SK-N-SH (cell line): Measurements from ENCODE around the gene MARK4. TPM values are rescaled to one million over a fixed set of nuclear protein-coding genes. Genes with fewer than 3 reads are reported as not detected.

Experiments
- CTCF ChIA-PET: fragments of 300-600, 350-600 bp; formaldehyde crosslinking; extraction: SDS; loops from one replicate; lab custom pipeline; 2021; lab: Yijun Ruan, JAX
- POLR2A ChIA-PET: fragments of 350-600 bp; sonication (Branson Sonifier 250); formaldehyde crosslinking; extraction: SDS; loops from one replicate; lab custom pipeline; 2020; ENCODE audit warnings: antibody characterized with exemption, inconsistent platforms; lab: Yijun Ruan, JAX
- DNase-seq: peaks from one replicate; pipeline ENCODE4 v3.0.0; 2012
- H2AFZ ChIP-seq: fragments of 200-600 bp; sonication (generic); 2 replicates; pipeline ENCODE4 v1.8.1; 2016; ENCODE audit warnings: antibody characterized with exemption, mild to moderate bottlenecking, low read depth
- H3F3A ChIP-seq: fragments of 200-600 bp; sonication (generic); replicated peaks from 2 replicates; pipeline ENCODE3; 2016; ENCODE audit warnings: antibody characterized with exemption, mild to moderate bottlenecking; ENCODE audit not compliant: insufficient read depth
- H3K27ac ChIP-seq, 2 experiments: fragments of 200-500 bp in 1 of 2; fragments of 200-600 bp in 1 of 2; sonication (Bioruptor generic) in 1 of 2; sonication (generic), shearing (Covaris generic) in 1 of 2; 2 replicates each; pipeline versions ENCODE4 v1.5.1 to v1.6.1; 2014 to 2016; ENCODE audit warnings: low read depth in 2 of 2, inconsistent platforms in 1 of 2, low read length in 1 of 2, mild to moderate bottlenecking in 1 of 2, mixed read lengths in 1 of 2
- H3K27me3 ChIP-seq: fragments of 200-600 bp; sonication (generic), shearing (Covaris generic); 2 replicates; pipeline ENCODE4 v1.6.1; 2016; ENCODE audit warnings: mixed run types; ENCODE audit not compliant: insufficient read depth
- H3K36me3 ChIP-seq, 2 experiments: fragments of 200-500 bp in 1 of 2; fragments of 200-600 bp in 1 of 2; sonication (Bioruptor generic) in 1 of 2; sonication (generic) in 1 of 2; replicated peaks in 1 of 2; 2 replicates each; pipeline versions ENCODE3 to v1.5.1; 2014 to 2016; ENCODE audit warnings: low read length in 1 of 2, mild to moderate bottlenecking in 1 of 2; ENCODE audit not compliant: insufficient read depth in 2 of 2, control insufficient read depth in 1 of 2
- H3K4me1 ChIP-seq, 2 experiments: fragments of 200-500 bp in 1 of 2; fragments of 200-600 bp in 1 of 2; sonication (Bioruptor generic) in 1 of 2; sonication (generic), shearing (Covaris generic) in 1 of 2; 2 replicates each; pipeline versions ENCODE4 v1.5.1 to v1.6.1; 2014 to 2016; ENCODE audit warnings: low read depth in 1 of 2, low read length in 1 of 2, mixed run types in 1 of 2; ENCODE audit not compliant: insufficient read depth in 2 of 2, control insufficient read depth in 1 of 2
- H3K4me2 ChIP-seq: fragments of 200-600 bp; sonication (generic), shearing (Covaris generic); 2 replicates; pipeline ENCODE4 v1.6.1; 2017; ENCODE audit warnings: mixed run types
- H3K4me3 ChIP-seq, 2 experiments: fragments of 200-500 bp in 1 of 2; fragments of 200-600 bp in 1 of 2; sonication (Bioruptor generic) in 1 of 2; sonication (generic), shearing (Covaris generic) in 1 of 2; 2 replicates each; pipeline versions ENCODE4 v1.5.1 to v1.8.1; 2014 to 2016; ENCODE audit warnings: low read depth in 2 of 2, inconsistent platforms in 1 of 2, low read length in 1 of 2, mild to moderate bottlenecking in 1 of 2, mixed read lengths in 1 of 2, moderate library complexity in 1 of 2
- H3K79me2 ChIP-seq: fragments of 200-600 bp; sonication (generic); 2 replicates; pipeline ENCODE4 v1.8.1; 2017; ENCODE audit warnings: mild to moderate bottlenecking; ENCODE audit not compliant: insufficient read depth
- H3K9ac ChIP-seq: fragments of 200-600 bp; sonication (generic); 2 replicates; pipeline ENCODE4 v1.6.1; 2017; ENCODE audit warnings: mixed run types
- H3K9me2 ChIP-seq: fragments of 200-600 bp; sonication (generic); 2 replicates; pipeline ENCODE4 v1.6.1; 2017; ENCODE audit warnings: mixed run types
- H3K9me3 ChIP-seq: fragments of 200-600 bp; sonication (generic); 2 replicates; pipeline ENCODE4 v1.6.1; 2017; ENCODE audit warnings: mixed run types, mild to moderate bottlenecking, moderate library complexity
- H4K20me1 ChIP-seq: fragments of 200-600 bp; sonication (generic); 2 replicates; pipeline ENCODE4 v1.6.1; 2017; ENCODE audit warnings: mild to moderate bottlenecking, mixed run types; ENCODE audit not compliant: insufficient read depth
- ELF1 ChIP-seq: IDR thresholded peaks from 2 replicates; pipeline ENCODE4 v1.4.0; 2012
- EZH2phosphoT487 ChIP-seq: fragments of 200-600 bp; sonication (generic); IDR thresholded peaks from 2 replicates; pipeline ENCODE4 v1.6.1; 2017; ENCODE audit warnings: low read depth, mixed run types, mild to moderate bottlenecking, antibody characterized with exemption, moderate library complexity, borderline replicate concordance
- JUND ChIP-seq: IDR thresholded peaks from 2 replicates; pipeline ENCODE4 v1.4.0; 2012
- NFIC ChIP-seq: IDR thresholded peaks from 2 replicates; pipeline ENCODE4 v1.4.0; 2012; ENCODE audit warnings: borderline replicate concordance
- RFX5 ChIP-seq: IDR thresholded peaks from 2 replicates; pipeline ENCODE4 v1.6.1; 2012; ENCODE audit warnings: mild to moderate bottlenecking, improper control_type of control experiment, low read length
- WGBS: methylation state at CpG from one replicate; pipeline ENCODE4 v1.1.6; 2017; ENCODE audit warnings: low lambda C conversion rate; 5-methylcytosine and 5-hydroxymethylcytosine counted together
- polyA plus RNA-seq, 3 experiments: library from polyadenylated mRNA; depleted of rRNA; stranded (reverse); fragments of >200 nt; gene quantifications; 2 replicates each; pipeline ENCODE4 v1.2.3, GENCODE V29; 2012
- TF ChIP-seq, protein P1 (sequence below): IDR thresholded peaks from 2 replicates; pipeline ENCODE4 v1.6.1; 2012; ENCODE audit warnings: mild to moderate bottlenecking, low read depth, low read length, moderate library complexity
- TF ChIP-seq, protein P2 (sequence below): fragments of 200-600 bp; sonication (generic); IDR thresholded peaks from 2 replicates; pipeline ENCODE4 v1.6.1; 2017; ENCODE audit warnings: antibody characterized with exemption, mild to moderate bottlenecking, moderate library complexity
- TF ChIP-seq, protein P3 (sequence below): fragments of 150-350 bp; IDR thresholded peaks from 2 replicates; pipeline ENCODE4 v1.6.1; 2017; ENCODE audit warnings: antibody characterized with exemption, low read length, low read depth, borderline replicate concordance
- TF ChIP-seq, protein P4 (sequence below): IDR thresholded peaks from 2 replicates; pipeline ENCODE4; 2012

Gene MARK4
- polyA plus RNA-seq, 1 of the 3 experiments (the other 2 are of a cell fraction) = 16.3 TPM

DNA sequence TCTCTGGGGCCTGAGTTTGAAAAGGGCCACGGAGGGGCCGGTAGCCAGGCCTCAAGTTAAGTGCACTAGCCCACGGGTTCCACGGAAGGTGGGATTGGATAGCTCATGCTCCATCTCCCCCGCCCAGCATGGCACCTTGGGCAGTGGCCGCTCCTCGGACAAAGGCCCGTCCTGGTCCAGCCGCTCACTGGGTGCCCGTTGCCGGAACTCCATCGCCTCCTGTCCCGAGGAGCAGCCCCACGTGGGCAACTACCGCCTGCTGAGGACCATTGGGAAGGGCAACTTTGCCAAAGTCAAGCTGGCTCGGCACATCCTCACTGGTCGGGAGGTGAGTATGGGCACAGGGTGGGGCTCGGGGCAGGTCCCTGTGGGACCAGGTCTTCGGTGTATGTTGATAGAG is 7.8 kb downstream of the MARK4 start (continued):
- TF ChIP-seq, protein P1, sequence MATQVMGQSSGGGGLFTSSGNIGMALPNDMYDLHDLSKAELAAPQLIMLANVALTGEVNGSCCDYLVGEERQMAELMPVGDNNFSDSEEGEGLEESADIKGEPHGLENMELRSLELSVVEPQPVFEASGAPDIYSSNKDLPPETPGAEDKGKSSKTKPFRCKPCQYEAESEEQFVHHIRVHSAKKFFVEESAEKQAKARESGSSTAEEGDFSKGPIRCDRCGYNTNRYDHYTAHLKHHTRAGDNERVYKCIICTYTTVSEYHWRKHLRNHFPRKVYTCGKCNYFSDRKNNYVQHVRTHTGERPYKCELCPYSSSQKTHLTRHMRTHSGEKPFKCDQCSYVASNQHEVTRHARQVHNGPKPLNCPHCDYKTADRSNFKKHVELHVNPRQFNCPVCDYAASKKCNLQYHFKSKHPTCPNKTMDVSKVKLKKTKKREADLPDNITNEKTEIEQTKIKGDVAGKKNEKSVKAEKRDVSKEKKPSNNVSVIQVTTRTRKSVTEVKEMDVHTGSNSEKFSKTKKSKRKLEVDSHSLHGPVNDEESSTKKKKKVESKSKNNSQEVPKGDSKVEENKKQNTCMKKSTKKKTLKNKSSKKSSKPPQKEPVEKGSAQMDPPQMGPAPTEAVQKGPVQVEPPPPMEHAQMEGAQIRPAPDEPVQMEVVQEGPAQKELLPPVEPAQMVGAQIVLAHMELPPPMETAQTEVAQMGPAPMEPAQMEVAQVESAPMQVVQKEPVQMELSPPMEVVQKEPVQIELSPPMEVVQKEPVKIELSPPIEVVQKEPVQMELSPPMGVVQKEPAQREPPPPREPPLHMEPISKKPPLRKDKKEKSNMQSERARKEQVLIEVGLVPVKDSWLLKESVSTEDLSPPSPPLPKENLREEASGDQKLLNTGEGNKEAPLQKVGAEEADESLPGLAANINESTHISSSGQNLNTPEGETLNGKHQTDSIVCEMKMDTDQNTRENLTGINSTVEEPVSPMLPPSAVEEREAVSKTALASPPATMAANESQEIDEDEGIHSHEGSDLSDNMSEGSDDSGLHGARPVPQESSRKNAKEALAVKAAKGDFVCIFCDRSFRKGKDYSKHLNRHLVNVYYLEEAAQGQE = no peak
- TF ChIP-seq, protein P2, sequence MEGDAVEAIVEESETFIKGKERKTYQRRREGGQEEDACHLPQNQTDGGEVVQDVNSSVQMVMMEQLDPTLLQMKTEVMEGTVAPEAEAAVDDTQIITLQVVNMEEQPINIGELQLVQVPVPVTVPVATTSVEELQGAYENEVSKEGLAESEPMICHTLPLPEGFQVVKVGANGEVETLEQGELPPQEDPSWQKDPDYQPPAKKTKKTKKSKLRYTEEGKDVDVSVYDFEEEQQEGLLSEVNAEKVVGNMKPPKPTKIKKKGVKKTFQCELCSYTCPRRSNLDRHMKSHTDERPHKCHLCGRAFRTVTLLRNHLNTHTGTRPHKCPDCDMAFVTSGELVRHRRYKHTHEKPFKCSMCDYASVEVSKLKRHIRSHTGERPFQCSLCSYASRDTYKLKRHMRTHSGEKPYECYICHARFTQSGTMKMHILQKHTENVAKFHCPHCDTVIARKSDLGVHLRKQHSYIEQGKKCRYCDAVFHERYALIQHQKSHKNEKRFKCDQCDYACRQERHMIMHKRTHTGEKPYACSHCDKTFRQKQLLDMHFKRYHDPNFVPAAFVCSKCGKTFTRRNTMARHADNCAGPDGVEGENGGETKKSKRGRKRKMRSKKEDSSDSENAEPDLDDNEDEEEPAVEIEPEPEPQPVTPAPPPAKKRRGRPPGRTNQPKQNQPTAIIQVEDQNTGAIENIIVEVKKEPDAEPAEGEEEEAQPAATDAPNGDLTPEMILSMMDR = no peak
- no peak for TF ChIP-seq EZH2phosphoT487
- no peak for TF ChIP-seq RFX5

DNA sequence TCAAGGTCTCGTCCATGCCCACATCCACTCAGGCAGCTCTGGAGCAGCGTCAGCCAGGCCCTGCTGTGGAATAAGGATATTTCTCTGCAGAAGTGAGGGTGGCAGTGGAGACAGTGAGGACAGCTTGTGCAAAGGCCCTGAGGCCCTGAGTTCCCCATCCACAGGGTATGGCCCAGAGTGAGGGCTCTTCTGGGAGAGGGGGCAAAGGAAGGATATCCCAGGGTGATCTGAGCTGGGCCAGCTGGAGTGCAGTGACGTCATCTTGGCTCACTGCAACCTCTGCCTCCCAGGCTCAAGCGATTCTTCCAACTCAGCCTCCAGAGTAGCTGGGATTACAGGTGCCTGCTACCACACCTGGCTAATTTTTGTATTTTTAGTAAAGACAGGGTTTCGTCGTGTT is 11.5 kb downstream of the MARK4 start:
- H3K36me3 ChIP-seq = no peaks in the 10 kb centered on the region
- TF ChIP-seq, protein P2 = no peak
- H3K4me3 ChIP-seq = no peak overlapping the region
- 87% methylated on average over 6 of the region's 6 CpGs for whole genome bisulfite sequencing
- peaks cover 17% of the 10 kb centered on the region; the same call in 1 of the 2 replicates for H3K79me2 ChIP-seq
- ChIA-PET CTCF (no interaction called here), POLR2A (no interaction called here)
- DNase-seq = no peak
- no peak overlapping the region for H3K27ac ChIP-seq
- peaks cover 4% of the 10 kb centered on the region for H3F3A ChIP-seq
- no peaks in the 10 kb centered on the region for H3K27me3 ChIP-seq
- H3K4me2 ChIP-seq = no peak overlapping the region
- no peaks in the 10 kb centered on the region for H3K9me2 ChIP-seq
- H3K9ac ChIP-seq = no peak overlapping the region
- no peaks in the 10 kb centered on the region for H3K9me3 ChIP-seq
- H4K20me1 ChIP-seq = 0 out of 2 replicates have a peak, but pooled peaks cover 2% of the 10 kb centered on the region
- no peak overlapping the region for H2AFZ ChIP-seq
- H3K4me1 ChIP-seq = no peaks in the 10 kb centered on the region

DNA sequence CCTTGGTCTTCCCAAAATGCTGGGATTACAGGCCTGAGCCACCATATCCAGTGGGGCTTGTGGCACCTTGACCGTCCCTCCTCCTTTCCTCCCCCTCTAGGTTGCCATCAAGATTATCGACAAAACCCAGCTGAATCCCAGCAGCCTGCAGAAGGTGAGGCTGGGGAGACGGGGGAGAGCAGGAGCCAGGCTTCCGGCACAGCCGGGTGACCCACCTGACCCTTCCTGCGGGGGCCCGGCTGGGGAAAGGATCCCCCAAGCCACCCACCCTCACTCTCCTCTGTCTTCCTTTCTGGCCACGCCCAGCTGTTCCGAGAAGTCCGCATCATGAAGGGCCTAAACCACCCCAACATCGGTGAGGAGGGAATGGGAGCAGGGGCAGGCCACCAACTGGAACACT is 11.9 kb downstream of the MARK4 start:
- 78% methylated on average over 5 of the region's 11 CpGs for WGBS
- TF ChIP-seq RFX5 (no peak), NFIC (no peak), EZH2phosphoT487 (no peak), ELF1 (no peak), JUND (no peak)
- TF ChIP-seq, protein P1 = no peak
- TF ChIP-seq, protein P3, sequence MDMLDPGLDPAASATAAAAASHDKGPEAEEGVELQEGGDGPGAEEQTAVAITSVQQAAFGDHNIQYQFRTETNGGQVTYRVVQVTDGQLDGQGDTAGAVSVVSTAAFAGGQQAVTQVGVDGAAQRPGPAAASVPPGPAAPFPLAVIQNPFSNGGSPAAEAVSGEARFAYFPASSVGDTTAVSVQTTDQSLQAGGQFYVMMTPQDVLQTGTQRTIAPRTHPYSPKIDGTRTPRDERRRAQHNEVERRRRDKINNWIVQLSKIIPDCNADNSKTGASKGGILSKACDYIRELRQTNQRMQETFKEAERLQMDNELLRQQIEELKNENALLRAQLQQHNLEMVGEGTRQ = no peak
- TF ChIP-seq, protein P4, sequence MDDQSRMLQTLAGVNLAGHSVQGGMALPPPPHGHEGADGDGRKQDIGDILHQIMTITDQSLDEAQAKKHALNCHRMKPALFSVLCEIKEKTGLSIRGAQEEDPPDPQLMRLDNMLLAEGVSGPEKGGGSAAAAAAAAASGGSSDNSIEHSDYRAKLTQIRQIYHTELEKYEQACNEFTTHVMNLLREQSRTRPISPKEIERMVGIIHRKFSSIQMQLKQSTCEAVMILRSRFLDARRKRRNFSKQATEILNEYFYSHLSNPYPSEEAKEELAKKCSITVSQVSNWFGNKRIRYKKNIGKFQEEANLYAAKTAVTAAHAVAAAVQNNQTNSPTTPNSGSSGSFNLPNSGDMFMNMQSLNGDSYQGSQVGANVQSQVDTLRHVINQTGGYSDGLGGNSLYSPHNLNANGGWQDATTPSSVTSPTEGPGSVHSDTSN = no peak

More for the DNA sequence above, 11.9 kb downstream of the MARK4 start:
- Histone ChIP-seq H3K27ac (no peak overlapping the region), H3K4me1 (no peaks in the 10 kb centered on the region), H3K4me3 (no peak overlapping the region), H3K9ac (no peak overlapping the region), H3K4me2 (no peak overlapping the region), H3K27me3 (no peaks in the 10 kb centered on the region), H3K36me3 (no peaks in the 10 kb centered on the region), H2AFZ (no peak overlapping the region), H3F3A (peaks cover 4% of the 10 kb centered on the region), H4K20me1 (0 out of 2 replicates have a peak, but pooled peaks cover 2% of the 10 kb centered on the region), H3K9me3 (no peaks in the 10 kb centered on the region), H3K79me2 (peaks cover 13% of the 10 kb centered on the region; the same call in 1 of the 2 replicates), H3K9me2 (no peaks in the 10 kb centered on the region)
- POLR2A ChIA-PET = no interaction called here
- no peak for DNase-seq
- CTCF ChIA-PET = no interaction called here
